ENCODE measurements around the gene ZNF354C.

DNA sequence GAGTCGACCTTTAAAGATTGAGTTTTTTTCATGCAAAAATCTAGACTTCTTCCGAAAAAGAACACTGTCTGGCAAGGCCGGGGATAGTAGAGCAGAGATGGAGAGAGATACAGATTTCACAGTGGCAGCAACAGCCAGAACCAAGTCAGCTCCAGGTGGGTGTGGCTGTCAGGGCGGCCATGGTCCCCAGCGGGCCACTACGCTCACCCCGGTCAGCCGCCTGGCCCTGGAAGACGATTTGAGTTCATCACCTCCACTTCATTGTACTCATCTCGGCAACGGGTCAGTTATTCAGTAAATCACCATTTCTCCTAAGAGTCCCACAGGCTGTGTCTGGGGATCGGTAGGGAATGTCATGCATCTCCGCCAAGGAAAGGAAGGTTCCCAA is 53.0 kb downstream of the ZNF354C start:
- TF ChIP-seq SIRT6 (IDR thresholded peaks at IDR 0.05; ENCODE audit: low read depth, low read length) (no peak), ZNF282 (CRISPR knock-in tag; IDR thresholded peaks at IDR 0.05) (no peak), FOXP1 (CRISPR knock-in tag; IDR thresholded peaks at IDR 0.05) (no peak), MXI1 (IDR thresholded peaks at IDR 0.05; ENCODE audit: low read depth, low read length) (no peak), PRMT5 (CRISPR knock-in tag; IDR thresholded peaks at IDR 0.05) (no peak), CEBPZ (IDR thresholded peaks at IDR 0.05; ENCODE audit: borderline replicate concordance, low read depth, low read length) (no peak), ZNF217 (CRISPR knock-in tag; IDR thresholded peaks at IDR 0.05) (no peak), ATF7 (IDR thresholded peaks at IDR 0.05) (no peak)
- TF ChIP-seq, protein P1, sequence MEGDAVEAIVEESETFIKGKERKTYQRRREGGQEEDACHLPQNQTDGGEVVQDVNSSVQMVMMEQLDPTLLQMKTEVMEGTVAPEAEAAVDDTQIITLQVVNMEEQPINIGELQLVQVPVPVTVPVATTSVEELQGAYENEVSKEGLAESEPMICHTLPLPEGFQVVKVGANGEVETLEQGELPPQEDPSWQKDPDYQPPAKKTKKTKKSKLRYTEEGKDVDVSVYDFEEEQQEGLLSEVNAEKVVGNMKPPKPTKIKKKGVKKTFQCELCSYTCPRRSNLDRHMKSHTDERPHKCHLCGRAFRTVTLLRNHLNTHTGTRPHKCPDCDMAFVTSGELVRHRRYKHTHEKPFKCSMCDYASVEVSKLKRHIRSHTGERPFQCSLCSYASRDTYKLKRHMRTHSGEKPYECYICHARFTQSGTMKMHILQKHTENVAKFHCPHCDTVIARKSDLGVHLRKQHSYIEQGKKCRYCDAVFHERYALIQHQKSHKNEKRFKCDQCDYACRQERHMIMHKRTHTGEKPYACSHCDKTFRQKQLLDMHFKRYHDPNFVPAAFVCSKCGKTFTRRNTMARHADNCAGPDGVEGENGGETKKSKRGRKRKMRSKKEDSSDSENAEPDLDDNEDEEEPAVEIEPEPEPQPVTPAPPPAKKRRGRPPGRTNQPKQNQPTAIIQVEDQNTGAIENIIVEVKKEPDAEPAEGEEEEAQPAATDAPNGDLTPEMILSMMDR (IDR thresholded peaks at IDR 0.05 in 2 of 3, conservative IDR thresholded peaks at IDR 0.05 in 1 of 3; ENCODE audit: insufficient read depth in 2 of 3, low read depth in 1 of 3, low read length in 3 of 3): no peak
- TF ChIP-seq, protein P2, sequence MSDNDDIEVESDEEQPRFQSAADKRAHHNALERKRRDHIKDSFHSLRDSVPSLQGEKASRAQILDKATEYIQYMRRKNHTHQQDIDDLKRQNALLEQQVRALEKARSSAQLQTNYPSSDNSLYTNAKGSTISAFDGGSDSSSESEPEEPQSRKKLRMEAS (CRISPR knock-in tag; IDR thresholded peaks at IDR 0.05): no peak
